KG1 (cell line): Measurements from ENCODE around the gene OPRL1.
"Not testable (repeated sequence)": the region's sequence is repeated elsewhere in the genome, so short reads cannot be mapped to it uniquely, and the experiment has no call there.

ENCODE experiments used
- DNase-seq: peaks from one replicate; lab custom pipeline; 2025; lab: John Stamatoyannopoulos, UW

The OPRL1 gene

GRCh38 chr20:64087226-64087825, 7.4 kb downstream of the OPRL1 start:
- DNase-seq, result not testable (repeated sequence)

GRCh38 chr20:64088586-64088985, 8.7 kb downstream of the OPRL1 start:
- DNase-seq, result not testable (repeated sequence)

- no peak for DNase-seq
Measured at GRCh38 chr20:64090165-64090564, 10.3 kb downstream of the OPRL1 start.

GRCh38 chr20:64091340-64091739, 11.5 kb downstream of the OPRL1 start:
- DNase-seq, result no peak

GRCh38 chr20:64091770-64092169, 11.9 kb downstream of the OPRL1 start:
- no peak for DNase-seq

- DNase-seq, result no peak
Measured at GRCh38 chr20:64092258-64093012, 12.6 kb downstream of the OPRL1 start.

- DNase-seq, result no peak
Measured at GRCh38 chr20:64093013-64093503, 13.2 kb downstream of the OPRL1 start.

- no peak for DNase-seq
Measured at GRCh38 chr20:64095455-64095854, 15.6 kb downstream of the OPRL1 start.

- no peak for DNase-seq
Measured at GRCh38 chr20:64095927-64096326, 16.0 kb downstream of the OPRL1 start.

GRCh38 chr20:64096535-64096934, 16.7 kb downstream of the OPRL1 start:
- DNase-seq, result no peak

- DNase-seq, result no peak
Measured at GRCh38 chr20:64098471-64099013, 18.7 kb downstream of the OPRL1 start.

GRCh38 chr20:64099086-64099786, 19.4 kb downstream of the OPRL1 start:
- no peak for DNase-seq

GRCh38 chr20:64099880-64100565, 20.1 kb downstream of the OPRL1 start:
- DNase-seq, result no peak

- no peak for DNase-seq
Measured at GRCh38 chr20:64100566-64100888, 20.6 kb downstream of the OPRL1 start.

GRCh38 chr20:64100946-64101688, 21.2 kb downstream of the OPRL1 start:
- no peak for DNase-seq

- DNase-seq, result no peak
Measured at GRCh38 chr20:64101731-64102621, 22.1 kb downstream of the OPRL1 start.

- DNase-seq, result no peak
Measured at GRCh38 chr20:64102647-64103354, 22.9 kb downstream of the OPRL1 start.

GRCh38 chr20:64103871-64104666, 24.2 kb downstream of the OPRL1 start:
- no peak for DNase-seq
